SJCRH30 (cell line): ENCODE measurements around the gene RNASEH2B. TPM values are rescaled to one million over a fixed set of nuclear protein-coding genes. Genes with fewer than 3 reads are reported as not detected.
A peak's percentile ranks its signal among the peaks of the same experiment; 100 is the strongest.

Source experiments
- DNase-seq, 2 experiments: peaks; one replicate each; pipeline ENCODE4 v3.0.0-alpha.2; 2015 to 2020
- H3K27ac ChIP-seq: fragments of 250-450 bp; sonication (Bioruptor Pico); 2 replicates; pipeline ENCODE4 v1.5.1; 2020; ENCODE audit warnings: mild to moderate bottlenecking, moderate library complexity
- H3K27me3 ChIP-seq: fragments of 250-450 bp; sonication (Bioruptor Pico); 2 replicates; pipeline ENCODE4 v1.5.1; 2020; ENCODE audit warnings: mild to moderate bottlenecking, moderate library complexity
- H3K36me3 ChIP-seq: fragments of 250-450 bp; sonication (Bioruptor Pico); 2 replicates; pipeline ENCODE4 v1.5.1; 2020; ENCODE audit warnings: mild to moderate bottlenecking, moderate library complexity
- H3K4me1 ChIP-seq: fragments of 250-450 bp; sonication (Bioruptor Pico); 2 replicates; pipeline ENCODE4 v1.5.1; 2020; ENCODE audit warnings: mild to moderate bottlenecking, moderate library complexity
- H3K4me3 ChIP-seq: fragments of 250-450 bp; sonication (Bioruptor Pico); 2 replicates; pipeline ENCODE4 v1.5.1; 2020; ENCODE audit warnings: mild to moderate bottlenecking, moderate library complexity
- H3K9me3 ChIP-seq: fragments of 250-450 bp; sonication (Bioruptor Pico); replicated peaks from 2 replicates; pipeline ENCODE4 v1.5.1; 2020; ENCODE audit warnings: mild to moderate bottlenecking, moderate library complexity
- total RNA-seq: library from RNA; depleted of rRNA; stranded (reverse); fragments of >200 nt; shearing (Covaris generic); gene quantifications from 2 replicates; pipeline ENCODE4 v1.2.3, GENCODE V29; 2014

The RNASEH2B gene
- total RNA-seq, 1 experiment from 2014 or later = 108 TPM

DNA sequence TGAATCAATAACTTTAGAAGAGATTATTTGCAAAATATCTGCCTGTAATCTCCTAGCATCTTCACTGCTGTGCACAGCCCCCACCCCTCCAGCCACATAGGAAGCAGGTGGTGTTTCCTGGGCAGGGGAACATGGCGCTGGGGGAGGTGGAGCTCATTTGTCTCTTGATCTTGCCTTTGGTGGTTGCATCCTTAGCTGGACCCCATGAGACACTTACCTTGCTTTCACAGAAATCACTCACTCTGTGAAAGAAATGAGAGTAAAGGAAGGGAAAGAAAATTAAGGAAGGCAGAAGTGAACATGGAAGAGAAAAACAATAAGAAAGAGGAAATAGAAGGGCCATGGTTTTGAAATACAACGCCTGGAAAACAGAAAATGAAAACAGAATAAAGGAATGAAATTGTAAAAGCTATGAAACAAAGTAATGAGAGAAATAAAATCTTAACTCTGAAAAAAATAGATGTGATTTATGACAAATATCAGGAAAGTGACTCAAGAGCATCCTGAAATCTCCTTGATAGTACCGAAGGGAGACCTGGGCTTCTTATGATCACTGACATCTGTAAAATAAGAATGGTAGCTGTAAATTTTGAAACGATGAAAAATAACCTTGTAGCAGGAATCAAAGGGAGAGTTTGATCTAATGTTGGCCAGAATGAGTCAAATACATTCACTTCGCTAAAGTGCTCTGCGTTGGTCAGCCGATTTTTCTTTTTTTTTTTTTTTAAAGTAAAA is 17.2 kb upstream of the RNASEH2B start:
- Histone ChIP-seq H3K9me3 (0 out of 2 replicates have a peak, but pooled peaks cover 2% of the 10 kb centered on the region), H3K27ac (no peak overlapping the region), H3K27me3 (no peaks in the 10 kb centered on the region), H3K36me3 (no peaks in the 10 kb centered on the region), H3K4me3 (no peak overlapping the region), H3K4me1 (peaks cover 8% of the 10 kb centered on the region)
- DNase-seq = no peak

GRCh38 chr13:50893211-50893852 is 16.3 kb upstream of the RNASEH2B start:
- 0 out of 2 replicates have a peak, but pooled peaks cover 2% of the 10 kb centered on the region for H3K9me3 ChIP-seq
- no peak overlapping the region for H3K4me3 ChIP-seq
- peak in 1 of 2 experiments; percentile 35 for DNase-seq
- peaks cover 8% of the 10 kb centered on the region for H3K4me1 ChIP-seq
- H3K27me3 ChIP-seq = no peaks in the 10 kb centered on the region
- peak overlapping the region; percentile 28 for H3K27ac ChIP-seq
- H3K36me3 ChIP-seq = no peaks in the 10 kb centered on the region

DNA sequence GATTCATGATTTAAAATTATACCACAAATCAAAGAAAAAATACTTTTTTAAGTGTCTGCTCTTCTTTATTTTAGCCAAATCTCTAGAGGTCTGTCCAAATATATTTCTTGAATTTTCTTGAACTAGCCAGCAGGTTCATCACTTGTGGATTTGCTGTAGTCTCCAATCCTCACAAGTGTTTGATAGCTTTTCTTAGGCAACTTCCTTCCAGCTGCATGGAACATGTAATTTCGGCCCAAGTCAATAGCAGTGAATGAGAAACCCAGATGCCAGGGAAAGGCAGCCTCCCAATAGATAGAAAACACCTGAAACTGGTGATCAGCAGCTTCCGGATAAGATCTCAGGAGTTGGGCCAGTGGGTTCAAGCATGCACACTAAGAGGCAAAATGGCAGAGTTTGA is 15.6 kb upstream of the RNASEH2B start:
- no peak overlapping the region for H3K4me3 ChIP-seq

GRCh38 chr13:50894504-50894903 is 15.1 kb upstream of the RNASEH2B start:
- H3K27ac ChIP-seq = no peak overlapping the region
- no peak overlapping the region for H3K4me3 ChIP-seq
- 0 out of 2 replicates have a peak, but pooled peaks cover 2% of the 10 kb centered on the region for H3K9me3 ChIP-seq
- peaks cover 8% of the 10 kb centered on the region for H3K4me1 ChIP-seq
- H3K36me3 ChIP-seq = no peaks in the 10 kb centered on the region
- H3K27me3 ChIP-seq = no peaks in the 10 kb centered on the region
- no peak for DNase-seq

More for the DNA sequence above, 15.6 kb upstream of the RNASEH2B start:
- no peaks in the 10 kb centered on the region for H3K36me3 ChIP-seq
- H3K9me3 ChIP-seq = 0 out of 2 replicates have a peak, but pooled peaks cover 2% of the 10 kb centered on the region
- DNase-seq = no peak
- no peaks in the 10 kb centered on the region for H3K27me3 ChIP-seq
- peaks cover 8% of the 10 kb centered on the region for H3K4me1 ChIP-seq
- H3K27ac ChIP-seq = no peak overlapping the region

DNA sequence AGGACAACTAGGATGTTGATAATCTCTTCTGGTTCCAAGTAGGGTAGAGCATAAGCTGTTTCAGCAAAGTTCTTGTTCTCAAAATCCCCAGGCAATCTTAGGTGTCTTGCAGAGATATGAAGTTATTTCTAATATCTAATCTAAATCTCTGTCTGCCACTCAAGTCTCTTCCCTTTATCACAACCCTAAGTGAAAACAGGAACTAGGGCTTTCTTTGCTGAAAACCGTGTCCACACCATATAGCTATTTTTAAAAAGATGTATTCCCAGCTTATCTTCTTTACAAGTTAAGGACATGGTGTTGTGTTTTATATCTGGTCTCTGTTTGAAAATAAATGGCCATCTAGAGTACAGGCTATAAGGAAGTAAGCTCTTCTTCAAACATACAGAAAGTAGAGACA is 11.3 kb upstream of the RNASEH2B start:
- no peak overlapping the region for H3K27ac ChIP-seq
- no peak for DNase-seq
- H3K4me1 ChIP-seq = peaks cover 3% of the 10 kb centered on the region
- H3K9me3 ChIP-seq = 0 out of 2 replicates have a peak, but pooled peaks cover 2% of the 10 kb centered on the region
- H3K36me3 ChIP-seq = no peaks in the 10 kb centered on the region
- H3K4me3 ChIP-seq = no peak overlapping the region
- H3K27me3 ChIP-seq = no peaks in the 10 kb centered on the region

DNA sequence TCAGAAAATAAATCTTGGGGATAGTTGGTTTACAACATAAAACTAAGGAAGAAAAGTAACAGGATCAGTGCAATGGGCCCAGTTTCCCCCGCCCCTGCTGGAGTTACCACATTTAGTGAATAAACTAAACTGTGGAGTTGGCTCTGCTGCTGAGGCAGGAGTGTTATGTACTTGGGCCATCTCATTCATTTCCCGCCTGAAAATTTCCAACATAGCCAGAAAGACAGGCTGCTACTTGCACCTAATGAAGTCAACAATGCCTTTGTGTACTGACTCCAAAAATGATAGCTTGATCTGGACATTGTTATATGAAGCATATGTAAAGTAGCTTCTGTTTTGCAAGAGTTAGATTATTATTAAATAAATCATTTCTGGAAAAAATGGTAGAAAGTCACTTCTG is 7.9 kb upstream of the RNASEH2B start:
- DNase-seq = no peak
- Histone ChIP-seq H3K4me1 (no peaks in the 10 kb centered on the region), H3K4me3 (no peak overlapping the region), H3K27ac (no peak overlapping the region), H3K27me3 (no peaks in the 10 kb centered on the region), H3K36me3 (no peaks in the 10 kb centered on the region), H3K9me3 (no peaks in the 10 kb centered on the region)

DNA sequence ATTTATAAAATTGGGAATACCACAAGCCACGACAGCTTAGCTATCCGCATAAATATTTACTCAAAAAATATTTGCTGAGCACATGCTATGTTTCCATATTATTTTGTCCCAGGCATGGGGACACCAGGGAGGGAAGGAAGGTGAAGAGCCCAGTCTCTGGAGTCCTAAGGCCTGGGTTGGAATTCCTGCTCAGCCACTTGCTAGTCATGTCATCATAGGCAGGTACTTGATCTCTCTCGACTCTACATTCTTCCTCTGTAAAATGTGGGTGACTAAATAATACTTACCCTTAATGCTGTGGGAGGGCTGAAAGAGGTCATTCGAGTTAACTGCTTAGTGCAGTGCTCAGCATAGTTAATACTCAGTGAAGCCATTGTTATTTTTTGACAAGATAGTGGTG is 4.3 kb upstream of the RNASEH2B start:
- DNase-seq = no peak
- no peaks in the 10 kb centered on the region for H3K9me3 ChIP-seq
- H3K27ac ChIP-seq = no peak overlapping the region
- no peak overlapping the region for H3K4me3 ChIP-seq
- H3K27me3 ChIP-seq = no peaks in the 10 kb centered on the region
- no peaks in the 10 kb centered on the region for H3K36me3 ChIP-seq
- H3K4me1 ChIP-seq = no peaks in the 10 kb centered on the region

- Histone ChIP-seq H3K27ac (no peak overlapping the region), H3K27me3 (no peaks in the 10 kb centered on the region), H3K9me3 (no peaks in the 10 kb centered on the region), H3K4me3 (no peak overlapping the region), H3K36me3 (no peaks in the 10 kb centered on the region), H3K4me1 (0 out of 2 replicates have a peak, but pooled peaks cover 8% of the 10 kb centered on the region)
- no peak for DNase-seq
Measured at GRCh38 chr13:50907781-50908180, 1.8 kb upstream of the RNASEH2B start.

- Histone ChIP-seq H3K27ac (no peak overlapping the region), H3K4me3 (no peak overlapping the region), H3K36me3 (no peaks in the 10 kb centered on the region), H3K27me3 (no peaks in the 10 kb centered on the region), H3K9me3 (no peaks in the 10 kb centered on the region), H3K4me1 (0 out of 2 replicates have a peak, but pooled peaks cover 8% of the 10 kb centered on the region)
- DNase-seq = peak in 1 of 2 experiments; percentile 27
Measured at GRCh38 chr13:50908371-50908770, 1.2 kb upstream of the RNASEH2B start.

- Histone ChIP-seq H3K9me3 (no peaks in the 10 kb centered on the region), H3K4me1 (0 out of 2 replicates have a peak, but pooled peaks cover 8% of the 10 kb centered on the region), H3K36me3 (no peaks in the 10 kb centered on the region), H3K4me3 (peak overlapping the region; percentile 82), H3K27ac (peak overlapping the region; percentile 96), H3K27me3 (no peaks in the 10 kb centered on the region)
- peak; percentile 69 to 79 for DNase-seq
Measured at GRCh38 chr13:50910485-50910805, 854 bp downstream of the RNASEH2B start.

DNA sequence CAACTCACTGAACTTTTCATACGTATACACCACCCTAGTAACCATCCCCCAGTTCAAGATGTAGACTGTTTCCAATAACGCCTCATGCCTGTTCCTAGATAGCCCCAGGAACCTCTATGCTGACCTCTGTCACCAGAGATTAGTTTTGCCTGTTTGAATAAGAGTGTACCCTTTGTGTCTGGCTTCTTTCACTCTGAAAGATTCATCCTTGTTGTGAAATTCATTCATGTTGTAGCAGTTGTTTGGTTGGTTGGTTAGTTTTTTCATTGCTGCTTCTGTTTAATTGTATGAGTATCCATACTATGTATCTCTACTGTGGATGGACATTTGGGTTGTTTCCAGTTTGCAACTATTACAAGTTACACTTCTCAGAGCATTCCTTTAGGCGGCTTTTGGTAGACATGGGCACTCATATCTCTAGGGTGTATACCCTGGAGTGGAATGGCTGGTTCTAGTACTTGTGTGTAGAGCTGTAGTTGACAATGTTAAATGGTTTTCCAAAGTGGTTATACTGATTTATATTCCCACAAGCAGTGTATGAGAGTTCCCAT is 1.6 kb downstream of the RNASEH2B start:
- peak overlapping the region; percentile 82 for H3K4me3 ChIP-seq
- DNase-seq = peak in 1 of 2 experiments; percentile 48
- H3K27ac ChIP-seq = peak overlapping the region; percentile 96

DNA sequence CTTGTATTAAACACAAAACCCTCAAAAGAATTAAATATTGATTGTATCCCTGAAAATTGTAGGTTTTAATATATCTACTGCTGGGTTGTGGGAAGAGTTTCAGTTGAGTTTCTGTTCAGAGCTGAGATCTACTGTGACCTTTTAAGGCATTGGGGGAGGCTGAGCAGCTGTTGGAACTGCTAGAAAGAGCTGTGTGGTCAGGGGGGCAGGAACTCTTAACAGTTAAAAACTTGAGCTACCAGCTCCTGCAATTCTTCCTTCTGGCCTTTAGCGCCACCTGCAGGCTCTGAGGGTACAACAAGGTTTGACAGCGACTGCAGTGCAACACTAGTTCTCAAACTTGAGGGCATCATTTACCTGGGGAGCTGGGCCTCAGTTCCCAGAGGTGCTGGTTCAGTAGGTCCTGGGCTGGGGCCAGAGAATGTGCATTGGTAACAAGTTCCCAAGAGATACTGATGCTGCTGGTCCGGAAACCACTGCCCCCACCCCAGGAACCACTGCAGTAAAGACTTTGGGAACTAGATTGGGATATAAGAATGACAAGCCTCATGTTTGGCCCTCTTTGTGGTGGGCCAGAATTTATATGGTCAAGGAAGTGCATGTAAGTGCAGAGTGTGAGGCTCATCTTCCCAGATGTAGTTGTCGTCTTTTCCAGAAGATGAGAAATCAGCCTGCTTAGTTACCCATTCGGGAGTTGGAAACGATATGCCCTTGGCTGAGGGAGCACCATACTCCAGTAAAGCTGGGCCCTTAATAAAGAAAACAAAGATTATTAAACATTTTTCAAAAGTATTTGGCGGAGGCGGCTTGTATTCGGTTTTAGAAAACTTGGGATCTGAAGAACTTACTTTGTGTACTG is 2.6 kb downstream of the RNASEH2B start:
- Histone ChIP-seq H3K27ac (peak overlapping the region; percentile 2; the same call in 1 of the 2 replicates), H3K27me3 (no peaks in the 10 kb centered on the region), H3K4me3 (peak overlapping the region; percentile 82), H3K36me3 (no peaks in the 10 kb centered on the region), H3K4me1 (0 out of 2 replicates have a peak, but pooled peaks cover 8% of the 10 kb centered on the region), H3K9me3 (no peaks in the 10 kb centered on the region)
- peak; percentile 93 to 98 for DNase-seq

More for the DNA sequence above, 1.6 kb downstream of the RNASEH2B start:
- Histone ChIP-seq H3K36me3 (no peaks in the 10 kb centered on the region), H3K9me3 (no peaks in the 10 kb centered on the region), H3K27me3 (no peaks in the 10 kb centered on the region), H3K4me1 (0 out of 2 replicates have a peak, but pooled peaks cover 8% of the 10 kb centered on the region)

- H3K27ac ChIP-seq = no peak overlapping the region
- DNase-seq = no peak
- no peaks in the 10 kb centered on the region for H3K36me3 ChIP-seq
- H3K27me3 ChIP-seq = no peaks in the 10 kb centered on the region
- no peaks in the 10 kb centered on the region for H3K9me3 ChIP-seq
- no peak overlapping the region for H3K4me3 ChIP-seq
- H3K4me1 ChIP-seq = 0 out of 2 replicates have a peak, but pooled peaks cover 8% of the 10 kb centered on the region
Measured at GRCh38 chr13:50912851-50913250, 3.3 kb downstream of the RNASEH2B start.

GRCh38 chr13:50914176-50914700 is 4.6 kb downstream of the RNASEH2B start:
- no peaks in the 10 kb centered on the region for H3K9me3 ChIP-seq
- H3K4me3 ChIP-seq = no peak overlapping the region
- no peak overlapping the region for H3K27ac ChIP-seq
- H3K36me3 ChIP-seq = no peaks in the 10 kb centered on the region
- 0 out of 2 replicates have a peak, but pooled peaks cover 8% of the 10 kb centered on the region for H3K4me1 ChIP-seq
- H3K27me3 ChIP-seq = no peaks in the 10 kb centered on the region
- DNase-seq = no peak
